GM23338 (cell line): ENCODE results near the gene SAMD4A. TPM values are rescaled to one million over a fixed set of nuclear protein-coding genes. Genes with fewer than 3 reads are reported as not detected.

Experiments
- ATAC-seq: fragments of 200-7000 bp; cut with Tn5 transposase; 3 replicates; pipeline ENCODE4 v1.9.1; 2020
- DNase-seq: peaks from one replicate; pipeline ENCODE4 v3.0.0-alpha.2; 2015; ENCODE audit warnings: low spot score
- H2AFZ ChIP-seq: fragments of 200-600 bp; sonication (generic); 2 replicates; pipeline ENCODE4 v1.8.0; 2016; ENCODE audit warnings: antibody characterized with exemption, mild to moderate bottlenecking, moderate library complexity
- H3F3A ChIP-seq: fragments of 200-600 bp; sonication (generic); replicated peaks from 2 replicates; pipeline ENCODE4 v1.8.0; 2017; ENCODE audit warnings: antibody characterized with exemption, mixed run types, low read depth
- H3K27ac ChIP-seq: fragments of 200-600 bp; sonication (generic); 2 replicates; pipeline ENCODE4 v1.6.1; 2016; ENCODE audit warnings: low read depth
- H3K27me3 ChIP-seq: fragments of 200-600 bp; sonication (generic); 2 replicates; pipeline ENCODE4 v1.8.0; 2016; ENCODE audit warnings: mild to moderate bottlenecking, mixed run types, moderate library complexity; ENCODE audit not compliant: insufficient read depth
- H3K36me3 ChIP-seq: fragments of 200-600 bp; sonication (generic); 2 replicates; pipeline ENCODE4 v1.8.0; 2016; ENCODE audit warnings: mild to moderate bottlenecking; ENCODE audit not compliant: insufficient read depth
- H3K4me1 ChIP-seq: fragments of 200-600 bp; sonication (generic); 2 replicates; pipeline ENCODE4 v1.8.0; 2016; ENCODE audit warnings: mild to moderate bottlenecking, moderate library complexity; ENCODE audit not compliant: insufficient read depth
- H3K4me2 ChIP-seq: fragments of 200-600 bp; sonication (generic); 2 replicates; pipeline ENCODE4 v1.7.1; 2017; ENCODE audit warnings: mixed run types
- H3K4me3 ChIP-seq: fragments of 200-600 bp; sonication (generic); 2 replicates; pipeline ENCODE4 v1.6.1; 2016; ENCODE audit warnings: mixed run types
- H3K79me2 ChIP-seq: fragments of 200-600 bp; sonication (generic); replicated peaks from 2 replicates; pipeline ENCODE4 v1.8.0; 2017; ENCODE audit warnings: mild to moderate bottlenecking; ENCODE audit not compliant: insufficient read depth
- H3K9me2 ChIP-seq: fragments of 200-600 bp; sonication (generic); 2 replicates; pipeline ENCODE4 v1.8.0; 2017; ENCODE audit not compliant: insufficient read depth
- H4K20me1 ChIP-seq: fragments of 200-600 bp; sonication (generic); replicated peaks from 2 replicates; pipeline ENCODE4 v1.8.0; 2017; ENCODE audit warnings: mild to moderate bottlenecking; ENCODE audit not compliant: insufficient read depth
- H3K27ac Mint-ChIP-seq: 2 replicates; pipeline ENCODE4 v1.8.0; 2020; ENCODE audit warnings: inconsistent platforms, mild to moderate bottlenecking, moderate library complexity, mixed read lengths
- H3K27me3 Mint-ChIP-seq: 3 replicates; pipeline ENCODE4 v1.8.0; 2022; ENCODE audit warnings: low read depth, mild to moderate bottlenecking, moderate library complexity, mixed read lengths, inconsistent platforms; ENCODE audit not compliant: insufficient read depth, poor library complexity
- H3K36me3 Mint-ChIP-seq: 3 replicates; pipeline ENCODE4 v1.8.0; 2021; ENCODE audit warnings: low read depth, mild to moderate bottlenecking, inconsistent platforms, moderate library complexity, mixed read lengths
- H3K4me1 Mint-ChIP-seq: 3 replicates; pipeline ENCODE4 v1.8.0; 2020; ENCODE audit warnings: mild to moderate bottlenecking, inconsistent platforms, mixed read lengths
- H3K4me3 Mint-ChIP-seq: 3 replicates; pipeline ENCODE4 v1.8.0; 2021; ENCODE audit warnings: moderate library complexity, mild to moderate bottlenecking, inconsistent platforms, mixed read lengths
- H3K9me3 Mint-ChIP-seq: 3 replicates; pipeline ENCODE4 v1.8.0; 2020; ENCODE audit warnings: moderate library complexity, mild to moderate bottlenecking, inconsistent platforms, mixed read lengths
- CREB1 ChIP-seq: fragments of 250-450 bp; sonication (Bioruptor Pico); IDR thresholded peaks from 2 replicates; pipeline ENCODE4 v1.5.0; 2020; ENCODE audit warnings: low read depth, mild to moderate bottlenecking, moderate library complexity
- ETS1 ChIP-seq: IDR thresholded peaks from 2 replicates; pipeline ENCODE4 v1.6.1; 2016; ENCODE audit warnings: antibody characterized with exemption
- EZH2 ChIP-seq: fragments of 200-600 bp; sonication (generic); IDR thresholded peaks from one replicate; pipeline ENCODE4 v1.8.0; 2017; ENCODE audit warnings: antibody characterized with exemption, mild to moderate bottlenecking, low read depth; ENCODE audit not compliant: unreplicated experiment
- EZH2phosphoT487 ChIP-seq: fragments of 200-600 bp; sonication (generic); IDR thresholded peaks from one replicate; pipeline ENCODE4 v1.8.1; 2018; ENCODE audit warnings: antibody characterized with exemption; ENCODE audit not compliant: unreplicated experiment
- JUNB ChIP-seq: IDR thresholded peaks from one replicate; pipeline ENCODE4 v1.6.1; 2016; ENCODE audit warnings: antibody characterized with exemption; ENCODE audit not compliant: unreplicated experiment
- NANOG ChIP-seq: IDR thresholded peaks from 2 replicates; pipeline ENCODE4 v1.6.1; 2016; ENCODE audit warnings: antibody characterized with exemption, borderline replicate concordance
- POLR2AphosphoS5 ChIP-seq: IDR thresholded peaks from 2 replicates; pipeline ENCODE4 v1.6.1; 2016; ENCODE audit warnings: antibody characterized with exemption, low read depth
- REST ChIP-seq: IDR thresholded peaks from one replicate; pipeline ENCODE4 v1.6.1; 2018; ENCODE audit warnings: antibody characterized with exemption; ENCODE audit not compliant: unreplicated experiment
- STAT1 ChIP-seq: IDR thresholded peaks from one replicate; pipeline ENCODE4 v1.6.1; 2016; ENCODE audit warnings: antibody characterized with exemption; ENCODE audit not compliant: unreplicated experiment
- ZNF114 ChIP-seq: fragments of 250-450 bp; sonication (Bioruptor Pico); IDR thresholded peaks from 2 replicates; pipeline ENCODE4 v1.5.0; 2020; ENCODE audit warnings: mild to moderate bottlenecking, moderate library complexity
- ZNF331 ChIP-seq: fragments of 250-450 bp; sonication (Bioruptor Pico); IDR thresholded peaks from 2 replicates; pipeline ENCODE4 v1.5.0; 2020; ENCODE audit warnings: low read depth, mild to moderate bottlenecking, moderate library complexity
- ZNF462 ChIP-seq: fragments of 250-450 bp; sonication (Bioruptor Pico); IDR thresholded peaks from 2 replicates; pipeline ENCODE4 v1.5.0; 2020; ENCODE audit warnings: mild to moderate bottlenecking, moderate library complexity
- polyA plus RNA-seq: library from polyadenylated mRNA; unstranded; fragments of >200 nt; fragmentation: Nextera tagmentation; extraction: Ambion mirVana; gene quantifications from 2 replicates; pipeline ENCODE4 v1.2.1, GENCODE V29; 2016
- total RNA-seq: library from RNA; depleted of rRNA; stranded (reverse); fragments of >200 nt; shearing (Covaris generic); gene quantifications from 2 replicates; pipeline ENCODE4 v1.2.3, GENCODE V29; 2014
- TF ChIP-seq, protein P1 (sequence below), 2 experiments: fragments of 200-600 bp in 1 of 2; sonication (generic) in 1 of 2; conservative IDR thresholded peaks; 2 replicates each; pipeline versions ENCODE4 v1.5.1 to v1.6.1; 2016 to 2017; ENCODE audit warnings: antibody characterized with exemption in 2 of 2, low read depth in 2 of 2, mild to moderate bottlenecking in 2 of 2, moderate library complexity in 1 of 2

SAMD4A gene
- total and polyA plus RNA-seq, 2 experiments from 2014 or later = 1.6 to 6.9 TPM

GRCh38 chr14:54837508-54838149, 270.7 kb downstream of the SAMD4A start:
- no peak overlapping the region for H3K4me3 Mint-ChIP-seq
- Histone ChIP-seq H4K20me1 (no peaks in the 10 kb centered on the region), H3K4me1 (no peaks in the 10 kb centered on the region), H3K79me2 (no peaks in the 10 kb centered on the region), H3K27ac (no peak overlapping the region), H3K27me3 (no peaks in the 10 kb centered on the region), H3K4me3 (no peak overlapping the region), H2AFZ (no peak overlapping the region), H3K9me2 (peaks cover 10% of the 10 kb centered on the region), H3K36me3 (no peaks in the 10 kb centered on the region), H3K4me2 (no peak overlapping the region), H3F3A (no peaks in the 10 kb centered on the region)
- DNase-seq (no peak), ATAC-seq (no peak)
- H3K9me3 Mint-ChIP-seq = no peaks in the 10 kb centered on the region; the same call in 2 of the 3 replicates
- peaks cover 5% of the 10 kb centered on the region for H3K27me3 Mint-ChIP-seq
- no peak overlapping the region for H3K27ac Mint-ChIP-seq
- H3K36me3 Mint-ChIP-seq = peaks cover 6% of the 10 kb centered on the region; the same call in 1 of the 3 replicates
- H3K4me1 Mint-ChIP-seq = peaks cover 5% of the 10 kb centered on the region; the same call in 2 of the 3 replicates
- TF ChIP-seq EZH2 (no peak), CREB1 (no peak), ZNF114 (CRISPR knock-in tag) (no peak), STAT1 (no peak), REST (no peak), EZH2phosphoT487 (no peak), ZNF462 (CRISPR knock-in tag) (no peak), ETS1 (no peak), JUNB (no peak), NANOG (no peak), POLR2AphosphoS5 (no peak), ZNF331 (CRISPR knock-in tag) (no peak)
- TF ChIP-seq, protein P1, sequence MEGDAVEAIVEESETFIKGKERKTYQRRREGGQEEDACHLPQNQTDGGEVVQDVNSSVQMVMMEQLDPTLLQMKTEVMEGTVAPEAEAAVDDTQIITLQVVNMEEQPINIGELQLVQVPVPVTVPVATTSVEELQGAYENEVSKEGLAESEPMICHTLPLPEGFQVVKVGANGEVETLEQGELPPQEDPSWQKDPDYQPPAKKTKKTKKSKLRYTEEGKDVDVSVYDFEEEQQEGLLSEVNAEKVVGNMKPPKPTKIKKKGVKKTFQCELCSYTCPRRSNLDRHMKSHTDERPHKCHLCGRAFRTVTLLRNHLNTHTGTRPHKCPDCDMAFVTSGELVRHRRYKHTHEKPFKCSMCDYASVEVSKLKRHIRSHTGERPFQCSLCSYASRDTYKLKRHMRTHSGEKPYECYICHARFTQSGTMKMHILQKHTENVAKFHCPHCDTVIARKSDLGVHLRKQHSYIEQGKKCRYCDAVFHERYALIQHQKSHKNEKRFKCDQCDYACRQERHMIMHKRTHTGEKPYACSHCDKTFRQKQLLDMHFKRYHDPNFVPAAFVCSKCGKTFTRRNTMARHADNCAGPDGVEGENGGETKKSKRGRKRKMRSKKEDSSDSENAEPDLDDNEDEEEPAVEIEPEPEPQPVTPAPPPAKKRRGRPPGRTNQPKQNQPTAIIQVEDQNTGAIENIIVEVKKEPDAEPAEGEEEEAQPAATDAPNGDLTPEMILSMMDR (conservative IDR thresholded peaks at IDR 0.05; ENCODE audit: low read depth in 2 of 2) = no peak
